LoVo (cell line): ENCODE measurements around the gene ATL2.
"Not testable (repeated sequence)": the region's sequence is repeated elsewhere in the genome, so short reads cannot be mapped to it uniquely, and the experiment has no call there.

Source experiments
- DNase-seq: peaks from one replicate; pipeline ENCODE4 v3.0.0-alpha.2; 2016; ENCODE audit warnings: low spot score

Gene ATL2

GRCh38 chr2:38274286-38275276 lies 102.5 kb downstream of the ATL2 start:
- peak; percentile 76 for DNase-seq

- DNase-seq, result no peak
Observed at GRCh38 chr2:38271697-38272096, 105.4 kb downstream of the ATL2 start.

GRCh38 chr2:38269421-38269820 lies 107.7 kb downstream of the ATL2 start:
- no peak for DNase-seq

GRCh38 chr2:38268691-38269327 lies 108.3 kb downstream of the ATL2 start:
- no peak for DNase-seq

GRCh38 chr2:38268001-38268400 lies 109.1 kb downstream of the ATL2 start:
- DNase-seq, result no peak

GRCh38 chr2:38267270-38267925 lies 109.7 kb downstream of the ATL2 start:
- no peak for DNase-seq

- no peak for DNase-seq
Observed at GRCh38 chr2:38266382-38267061, 110.6 kb downstream of the ATL2 start.

- DNase-seq, result no peak
Observed at GRCh38 chr2:38265461-38265860, 111.6 kb downstream of the ATL2 start.

- DNase-seq, result no peak
Observed at GRCh38 chr2:38264396-38265221, 112.5 kb downstream of the ATL2 start.

GRCh38 chr2:38263293-38263692 lies 113.8 kb downstream of the ATL2 start:
- DNase-seq, result no peak

GRCh38 chr2:38262069-38262871 lies 114.8 kb downstream of the ATL2 start:
- no peak for DNase-seq

- DNase-seq, result no peak
Observed at GRCh38 chr2:38261569-38262068, 115.5 kb downstream of the ATL2 start.

- no peak for DNase-seq
Observed at GRCh38 chr2:38260972-38261371, 116.1 kb downstream of the ATL2 start.

- no peak for DNase-seq
Observed at GRCh38 chr2:38260469-38260868, 116.6 kb downstream of the ATL2 start.

- no peak for DNase-seq
Observed at GRCh38 chr2:38259311-38259710, 117.8 kb downstream of the ATL2 start.

GRCh38 chr2:38257680-38258079 lies 119.4 kb downstream of the ATL2 start:
- not testable (repeated sequence) for DNase-seq

GRCh38 chr2:38256610-38257009 lies 120.5 kb downstream of the ATL2 start:
- no peak for DNase-seq

GRCh38 chr2:38255211-38255610 lies 121.9 kb downstream of the ATL2 start:
- no peak for DNase-seq

- no peak for DNase-seq
Observed at GRCh38 chr2:38254796-38255195, 122.3 kb downstream of the ATL2 start.

GRCh38 chr2:38251940-38252339 lies 125.1 kb downstream of the ATL2 start:
- no peak for DNase-seq
